ENCODE measurements around the gene AMOTL2. TPM values are rescaled to one million over a fixed set of nuclear protein-coding genes. Genes with fewer than 3 reads are reported as not detected.
A peak's percentile ranks its signal among the peaks of the same experiment; 100 is the strongest.

The AMOTL2 gene
- total RNA-seq, 1 experiment from 2014 or later: 30.9 TPM

- Histone ChIP-seq H4K5ac (ENCODE audit: insufficient read length, low read depth, low read length) (peak overlapping the region; percentile 55), H3K23ac (ENCODE audit: insufficient read length, low read depth, low read length) (no peak overlapping the region), H3K4me1 (ENCODE audit: insufficient read depth, low read length) (peaks cover 17% of the 10 kb centered on the region; the same call in 1 of the 2 replicates), H3K9me3 (ENCODE audit: control insufficient read depth, low read depth, low read length) (no peaks in the 10 kb centered on the region), H3K56ac (ENCODE audit: insufficient read length, low read depth, low read length) (no peak overlapping the region), H3K79me2 (ENCODE audit: insufficient read depth, low read length) (no peaks in the 10 kb centered on the region), H3K4me2 (ENCODE audit: insufficient read depth, insufficient read length, low read length) (peak overlapping the region; percentile 59), H3K27me3 (ENCODE audit: insufficient read depth, low read length) (peaks cover 3% of the 10 kb centered on the region; the same call in 1 of the 2 replicates), H3K27ac (ENCODE audit: insufficient read length, low read depth, low read length) (no peak overlapping the region), H3K79me1 (ENCODE audit: insufficient read depth, low read depth, low read length, poor library complexity, severe bottlenecking) (no peaks in the 10 kb centered on the region), H2BK120ac (ENCODE audit: low read depth, low read length, poor library complexity, severe bottlenecking) (peak overlapping the region; percentile 56), H3K4ac (ENCODE audit: low read depth, low read length) (peak overlapping the region; percentile 81; the same call in 1 of the 2 replicates), H3K23me2 (ENCODE audit: insufficient read length, low read depth, low read length, poor library complexity, severe bottlenecking) (peaks cover 5% of the 10 kb centered on the region), H2BK20ac (ENCODE audit: low read depth, low read length, poor library complexity, severe bottlenecking) (no peak overlapping the region), H3K14ac (ENCODE audit: insufficient read depth, low read length) (peak overlapping the region; percentile 96), H3T11ph (ENCODE audit: low read length) (no peak overlapping the region), H2AK5ac (ENCODE audit: insufficient read length, low read length) (no peak overlapping the region), H4K20me1 (ENCODE audit: control insufficient read depth, insufficient read depth, insufficient read length) (no peaks in the 10 kb centered on the region), H4K91ac (ENCODE audit: insufficient read length, low read depth, low read length) (no peak overlapping the region), H2BK12ac (ENCODE audit: insufficient read length, low read depth, low read length) (no peak overlapping the region), H3K18ac (ENCODE audit: insufficient read length, low read depth, low read length) (peak overlapping the region; percentile 96), H2BK15ac (ENCODE audit: low read depth, low read length) (peak overlapping the region; percentile 43; the same call in 1 of the 2 replicates), H3K9ac (ENCODE audit: extremely low read depth, insufficient read length, low read length) (peak overlapping the region; percentile 81), H2AFZ (ENCODE audit: low read length) (no peak overlapping the region), H2BK5ac (ENCODE audit: insufficient read length, low read length) (no peak overlapping the region), H4K8ac (replicated peaks; ENCODE audit: insufficient read length, low read depth, low read length) (no peak overlapping the region)
- Mint-ChIP-seq H3K9me3 (peaks cover 0 to 3% of the 10 kb centered on the region in 2 experiments; a peak in 1 of 5 replicates), H3K27me3 (ENCODE audit: low read depth) (peaks cover 34% of the 10 kb centered on the region), H3K27ac (peak overlapping the region in 1 of 3 experiments; percentile 48; a peak in 1 of 7 replicates), H3K4me1 (peaks cover 41 to 42% of the 10 kb centered on the region in 2 experiments), H3K4me3 (peak overlapping the region; percentile 45 to 73), H3K36me3 (ENCODE audit: insufficient read depth in 1 of 3, low read depth in 3 of 3) (no peaks in the 10 kb centered on the region)
- no CpG with 5 or more reads among the region's 74 CpGs for WGBS (ENCODE audit: extremely low coverage, insufficient read length, low lambda C conversion rate)
- peak; percentile 67 for TF ChIP-seq CTCF (conservative IDR thresholded peaks at IDR 0.05)
- DNase-seq: peak; percentile 88
Observed at GRCh38 chr3:134312873-134313846, 61.1 kb downstream of the AMOTL2 start.

Measured in H9 (cell line).